Panc1 (cell line): Measurements from ENCODE around the gene C1orf50. TPM values are rescaled to one million over a fixed set of nuclear protein-coding genes. Genes with fewer than 3 reads are reported as not detected.

Experiments
- ATAC-seq: fragments of 200-7000 bp; cut with Tn5 transposase; 2 replicates; pipeline ENCODE4 v1.9.1; 2020; ENCODE audit warnings: mild to moderate bottlenecking, moderate library complexity
- BruUV-seq: library from RNA; stranded (reverse); fragments of 400-500 nt; replicated peaks from 2 replicates; lab custom pipeline; 2021; lab: Mats Ljungman, UMichigan
- CTCF ChIA-PET: fragments of 300-600 bp; sonication (Branson Sonifier 250); formaldehyde crosslinking; loops from one replicate; lab custom pipeline; 2022; ENCODE audit warnings: antibody characterized with exemption; lab: Charles Lee
- POLR2A ChIA-PET: fragments of 300-600 bp; sonication (Branson Sonifier 250); formaldehyde crosslinking; loops from one replicate; lab custom pipeline; 2022; ENCODE audit warnings: antibody characterized with exemption; lab: Charles Lee
- DNase-seq: peaks from one replicate; pipeline ENCODE4 v3.0.0-alpha.2; 2010; ENCODE audit warnings: low read depth, low spot score
- H3K27ac ChIP-seq: 2 replicates; pipeline ENCODE4 v1.5.1; 2011; ENCODE audit warnings: mild to moderate bottlenecking, low read length, inconsistent platforms
- H3K27me3 ChIP-seq: fragments of 200-500 bp; sonication (Bioruptor generic); 2 replicates; pipeline ENCODE4 v1.6.0; 2014; ENCODE audit warnings: low read length, inconsistent platforms; ENCODE audit not compliant: control insufficient read depth, insufficient read depth
- H3K36me3 ChIP-seq: fragments of 200-500 bp; sonication (Bioruptor generic); 2 replicates; pipeline ENCODE4 v1.5.1; 2014; ENCODE audit warnings: inconsistent platforms, mild to moderate bottlenecking, low read length, moderate library complexity; ENCODE audit not compliant: control insufficient read depth, insufficient read depth
- H3K4me1 ChIP-seq: 2 replicates; pipeline ENCODE4 v1.5.1; 2011; ENCODE audit warnings: inconsistent platforms, mild to moderate bottlenecking, low read length, moderate library complexity; ENCODE audit not compliant: control insufficient read depth, insufficient read depth
- H3K4me3 ChIP-seq, 2 experiments: 2 replicates each; pipeline ENCODE4 v1.5.1; 2011 to 2012; ENCODE audit warnings: low read depth in 2 of 2, low read length in 2 of 2, mild to moderate bottlenecking in 2 of 2, inconsistent platforms in 1 of 2, moderate library complexity in 1 of 2
- H3K9me3 ChIP-seq: fragments of 200-500 bp; sonication (Bioruptor generic); 2 replicates; pipeline ENCODE4 v1.5.1; 2014; ENCODE audit warnings: low read depth, mild to moderate bottlenecking, inconsistent platforms, low read length, moderate library complexity; ENCODE audit not compliant: control insufficient read depth, insufficient read depth
- CTCF ChIP-seq: fragments of 450-650 bp; IDR thresholded peaks from 2 replicates; pipeline ENCODE4 v1.5.1; 2017; ENCODE audit warnings: mild to moderate bottlenecking
- POLR2AphosphoS5 ChIP-seq: IDR thresholded peaks from 2 replicates; pipeline ENCODE4 v1.6.1; 2012; ENCODE audit warnings: mild to moderate bottlenecking, low read depth, low read length, moderate library complexity
- SIN3A ChIP-seq: IDR thresholded peaks from 2 replicates; pipeline ENCODE4 v1.6.1; 2012; ENCODE audit warnings: low read depth, mild to moderate bottlenecking, low read length, moderate library complexity, borderline replicate concordance; ENCODE audit not compliant: insufficient read depth
- TCF7L2 ChIP-seq: IDR thresholded peaks from 2 replicates; pipeline ENCODE4 v1.6.1; 2011; ENCODE audit warnings: mild to moderate bottlenecking, low read depth, low read length, inconsistent platforms
- in situ Hi-C: cut with HindIII; loops from 2 replicates; pipeline ENCODE4 v1.10.0; 2016; ENCODE audit warnings: low sequenced_read_pairs, low pct_unique_long_range_greater_than_20kb
- intact Hi-C: fragments of 100-400 bp; cut with micrococcal nuclease; formaldehyde crosslinking; loops from one replicate; pipeline ENCODE4 v1.10.0; 2022; ENCODE audit not compliant: unreplicated experiment
- total RNA-seq: library from RNA; stranded (reverse); gene quantifications from one replicate; pipeline ENCODE4 v1.2.1, GENCODE V29; 2021; ENCODE audit not compliant: unreplicated experiment
- TF ChIP-seq, protein P1 (sequence below), 2 experiments: IDR thresholded peaks; 2 replicates each; pipeline ENCODE4 v1.6.1; 2011 to 2012; ENCODE audit warnings: low read depth in 2 of 2, control low read depth in 1 of 2, low read length in 1 of 2, mild to moderate bottlenecking in 1 of 2, moderate library complexity in 1 of 2; ENCODE audit not compliant: insufficient read depth in 1 of 2

C1orf50 gene
- total RNA-seq, 1 experiment from 2014 or later = 5.8 TPM

- in situ Hi-C loops = no loop called here
These were observed 24.9 kb upstream of the C1orf50 start for GRCh38 chr1:42742141-42742540.

DNA sequence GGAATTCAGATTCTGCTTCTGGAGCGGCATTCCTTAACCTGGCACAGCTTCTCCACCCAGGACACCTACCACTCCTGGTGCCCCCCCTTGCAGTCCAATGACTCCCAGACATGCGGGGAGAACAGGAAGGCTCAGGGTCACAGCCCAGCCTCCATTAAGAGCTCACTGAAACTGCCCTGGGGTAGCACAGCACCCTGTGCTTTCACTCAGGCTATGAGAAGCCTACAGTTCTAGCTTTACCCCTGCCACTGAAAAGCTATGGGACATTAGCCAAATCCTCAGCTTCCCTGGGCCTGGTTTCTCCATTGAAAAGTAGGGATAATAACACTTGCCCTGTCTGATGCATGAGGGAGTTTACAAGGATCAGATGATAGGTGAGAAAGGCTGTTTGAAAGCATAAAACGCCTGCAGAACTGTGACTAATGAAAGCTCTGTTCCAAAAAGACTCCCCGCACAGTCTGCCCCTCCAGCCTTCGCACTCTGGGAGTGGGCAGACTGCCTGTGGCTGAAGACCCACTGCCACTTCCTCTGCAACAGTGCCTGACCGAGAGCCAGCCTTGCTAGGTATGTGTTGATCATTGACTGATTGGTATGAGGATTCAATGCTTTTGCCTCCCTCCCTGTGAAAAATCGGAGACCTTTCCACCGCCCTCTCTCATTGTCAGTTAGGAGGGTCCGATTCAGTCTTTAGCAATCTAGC is 24.3 kb upstream of the C1orf50 start:
- no peak overlapping the region for H3K4me3 ChIP-seq
- H3K9me3 ChIP-seq = no peaks in the 10 kb centered on the region
- ChIA-PET CTCF (interaction anchor here (0.5 kb wide), 1 partner anchor 67 kb away, joined by 3 read pairs; no protein-coding TSS in a partner anchor), POLR2A (interaction anchor here (0.5 kb wide), 1 partner anchor 147 kb away, joined by 6 read pairs; no protein-coding TSS in a partner anchor)
- DNase-seq (no peak), ATAC-seq (no peak)
- intact Hi-C loops (no loop called here), in situ Hi-C loops (no loop called here)
- BruUV-seq = no TSS peak
- TF ChIP-seq POLR2AphosphoS5 (no peak), TCF7L2 (no peak), SIN3A (no peak)
- TF ChIP-seq, protein P1, sequence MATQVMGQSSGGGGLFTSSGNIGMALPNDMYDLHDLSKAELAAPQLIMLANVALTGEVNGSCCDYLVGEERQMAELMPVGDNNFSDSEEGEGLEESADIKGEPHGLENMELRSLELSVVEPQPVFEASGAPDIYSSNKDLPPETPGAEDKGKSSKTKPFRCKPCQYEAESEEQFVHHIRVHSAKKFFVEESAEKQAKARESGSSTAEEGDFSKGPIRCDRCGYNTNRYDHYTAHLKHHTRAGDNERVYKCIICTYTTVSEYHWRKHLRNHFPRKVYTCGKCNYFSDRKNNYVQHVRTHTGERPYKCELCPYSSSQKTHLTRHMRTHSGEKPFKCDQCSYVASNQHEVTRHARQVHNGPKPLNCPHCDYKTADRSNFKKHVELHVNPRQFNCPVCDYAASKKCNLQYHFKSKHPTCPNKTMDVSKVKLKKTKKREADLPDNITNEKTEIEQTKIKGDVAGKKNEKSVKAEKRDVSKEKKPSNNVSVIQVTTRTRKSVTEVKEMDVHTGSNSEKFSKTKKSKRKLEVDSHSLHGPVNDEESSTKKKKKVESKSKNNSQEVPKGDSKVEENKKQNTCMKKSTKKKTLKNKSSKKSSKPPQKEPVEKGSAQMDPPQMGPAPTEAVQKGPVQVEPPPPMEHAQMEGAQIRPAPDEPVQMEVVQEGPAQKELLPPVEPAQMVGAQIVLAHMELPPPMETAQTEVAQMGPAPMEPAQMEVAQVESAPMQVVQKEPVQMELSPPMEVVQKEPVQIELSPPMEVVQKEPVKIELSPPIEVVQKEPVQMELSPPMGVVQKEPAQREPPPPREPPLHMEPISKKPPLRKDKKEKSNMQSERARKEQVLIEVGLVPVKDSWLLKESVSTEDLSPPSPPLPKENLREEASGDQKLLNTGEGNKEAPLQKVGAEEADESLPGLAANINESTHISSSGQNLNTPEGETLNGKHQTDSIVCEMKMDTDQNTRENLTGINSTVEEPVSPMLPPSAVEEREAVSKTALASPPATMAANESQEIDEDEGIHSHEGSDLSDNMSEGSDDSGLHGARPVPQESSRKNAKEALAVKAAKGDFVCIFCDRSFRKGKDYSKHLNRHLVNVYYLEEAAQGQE (IDR thresholded peaks at IDR 0.05; ENCODE audit: insufficient read depth in 1 of 2, low read depth in 2 of 2, low read length in 1 of 2) = no peak
- no peaks in the 10 kb centered on the region; the same call in 1 of the 2 replicates for H3K4me1 ChIP-seq
- no peak overlapping the region for H3K27ac ChIP-seq
- no peaks in the 10 kb centered on the region for H3K27me3 ChIP-seq
- H3K36me3 ChIP-seq = no peaks in the 10 kb centered on the region

More at GRCh38 chr1:42742141-42742540, 24.9 kb upstream of the C1orf50 start:
- CTCF ChIA-PET = no interaction called here
- H3K36me3 ChIP-seq = no peaks in the 10 kb centered on the region
- ATAC-seq = no peak
- intact Hi-C loops = no loop called here
- no peaks in the 10 kb centered on the region; the same call in 1 of the 2 replicates for H3K4me1 ChIP-seq
- DNase-seq = no peak
- no peak overlapping the region for H3K27ac ChIP-seq
- H3K27me3 ChIP-seq = no peaks in the 10 kb centered on the region
- no peak for TF ChIP-seq POLR2AphosphoS5
- no peak for TF ChIP-seq CTCF
- TF ChIP-seq SIN3A = no peak
- no peak for TF ChIP-seq TCF7L2
- no peaks in the 10 kb centered on the region for H3K9me3 ChIP-seq
- POLR2A ChIA-PET = interaction anchor here (0.5 kb wide), 1 partner anchor 147 kb away, joined by 6 read pairs; no protein-coding TSS in a partner anchor
- H3K4me3 ChIP-seq = no peak overlapping the region
- no TSS peak for BruUV-seq
